NCI-H2029 (cell line): ENCODE results near the gene LTBP1.
"Not testable (repeated sequence)": the region's sequence is repeated elsewhere in the genome, so short reads cannot be mapped to it uniquely, and the experiment has no call there.

ENCODE experiments used
- DNase-seq: peaks from one replicate; lab custom pipeline; 2025; lab: John Stamatoyannopoulos, UW

LTBP1 gene

GRCh38 chr2:32963941-32964340, 17.2 kb downstream of the LTBP1 start:
- no peak for DNase-seq

- DNase-seq: no peak
Measured at GRCh38 chr2:32965523-32966171, 18.9 kb downstream of the LTBP1 start.

- DNase-seq: no peak
Measured at GRCh38 chr2:32969444-32970162, 22.9 kb downstream of the LTBP1 start.

- not testable (repeated sequence) for DNase-seq
Measured at GRCh38 chr2:32973772-32974171, 27.0 kb downstream of the LTBP1 start.

- DNase-seq: no peak
Measured at GRCh38 chr2:32976409-32977063, 29.8 kb downstream of the LTBP1 start.

GRCh38 chr2:32977228-32977758, 30.5 kb downstream of the LTBP1 start:
- peak; percentile 24 for DNase-seq

- no peak for DNase-seq
Measured at GRCh38 chr2:32981612-32982011, 34.9 kb downstream of the LTBP1 start.

GRCh38 chr2:32983193-32983924, 36.6 kb downstream of the LTBP1 start:
- not testable (repeated sequence) for DNase-seq

- DNase-seq: no peak
Measured at GRCh38 chr2:32986480-32986879, 39.7 kb downstream of the LTBP1 start.

GRCh38 chr2:32988525-32988924, 41.8 kb downstream of the LTBP1 start:
- DNase-seq: no peak

- no peak for DNase-seq
Measured at GRCh38 chr2:32990556-32990955, 43.8 kb downstream of the LTBP1 start.

GRCh38 chr2:32991091-32991845, 44.5 kb downstream of the LTBP1 start:
- DNase-seq: no peak

- DNase-seq: no peak
Measured at GRCh38 chr2:32993005-32993539, 46.3 kb downstream of the LTBP1 start.

GRCh38 chr2:32997705-32998104, 51.0 kb downstream of the LTBP1 start:
- no peak for DNase-seq

- DNase-seq: no peak
Measured at GRCh38 chr2:33000986-33001385, 54.2 kb downstream of the LTBP1 start.

GRCh38 chr2:33001823-33002222, 55.1 kb downstream of the LTBP1 start:
- DNase-seq: no peak

- DNase-seq: no peak
Measured at GRCh38 chr2:33002863-33003262, 56.1 kb downstream of the LTBP1 start.

- no peak for DNase-seq
Measured at GRCh38 chr2:33005057-33005456, 58.3 kb downstream of the LTBP1 start.

GRCh38 chr2:33008716-33009115, 62.0 kb downstream of the LTBP1 start:
- no peak for DNase-seq

- no peak for DNase-seq
Measured at GRCh38 chr2:33009249-33009648, 62.5 kb downstream of the LTBP1 start.

- no peak for DNase-seq
Measured at GRCh38 chr2:33011373-33011772, 64.6 kb downstream of the LTBP1 start.
